HK-2 (cell line): ENCODE data around the gene USP30.
"Not testable (repeated sequence)": the region's sequence is repeated elsewhere in the genome, so short reads cannot be mapped to it uniquely, and the experiment has no call there.

ENCODE experiments used
- DNase-seq: peaks from one replicate; pipeline ENCODE4 v3.0.0-alpha.2; 2018; ENCODE audit not compliant: unreplicated experiment

The USP30 gene

GRCh38 chr12:109052414-109053323 is at the start of gene USP30:
Gene USP30, plus strand, starts transcription at chr12:109052576. Its CDS starts 103 bp downstream, at chr12:109052679.
- DNase-seq, result peak; percentile 81

- no peak for DNase-seq
Measured at GRCh38 chr12:109004017-109004416, 48.4 kb upstream of the USP30 start.

- DNase-seq, result no peak
Measured at GRCh38 chr12:109009766-109010165, 42.6 kb upstream of the USP30 start.

GRCh38 chr12:109010259-109010658 is 42.1 kb upstream of the USP30 start:
- no peak for DNase-seq

- DNase-seq, result no peak
Measured at GRCh38 chr12:109014984-109015765, 37.2 kb upstream of the USP30 start.

GRCh38 chr12:109016016-109016415 is 36.4 kb upstream of the USP30 start:
- no peak for DNase-seq

GRCh38 chr12:109016978-109017377 is 35.4 kb upstream of the USP30 start:
- DNase-seq, result no peak

GRCh38 chr12:109018296-109018695 is 34.1 kb upstream of the USP30 start:
- DNase-seq, result no peak

- DNase-seq, result no peak
Measured at GRCh38 chr12:109020146-109020795, 32.1 kb upstream of the USP30 start.

- peak; percentile 90 for DNase-seq
Measured at GRCh38 chr12:109020796-109021380, 31.5 kb upstream of the USP30 start, which contains the start of gene SVOP. Gene SVOP, minus strand, starts transcription at chr12:109021068. Its CDS starts 200 bp downstream, at chr12:109020868.

- no peak for DNase-seq
Measured at GRCh38 chr12:109027767-109028166, 24.6 kb upstream of the USP30 start.

- not testable (repeated sequence) for DNase-seq
Measured at GRCh38 chr12:109028624-109029023, 23.8 kb upstream of the USP30 start.

- no peak for DNase-seq
Measured at GRCh38 chr12:109029411-109029810, 23.0 kb upstream of the USP30 start.

GRCh38 chr12:109033239-109034196 is 18.9 kb upstream of the USP30 start:
- DNase-seq, result no peak

GRCh38 chr12:109036975-109037374 is 15.4 kb upstream of the USP30 start:
- DNase-seq, result no peak

- no peak for DNase-seq
Measured at GRCh38 chr12:109044241-109044640, 8.1 kb upstream of the USP30 start.

- no peak for DNase-seq
Measured at GRCh38 chr12:109047081-109047805, 5.1 kb upstream of the USP30 start.

GRCh38 chr12:109048706-109049105 is 3.7 kb upstream of the USP30 start:
- not testable (repeated sequence) for DNase-seq

GRCh38 chr12:109049794-109050193 is 2.6 kb upstream of the USP30 start:
- not testable (repeated sequence) for DNase-seq

GRCh38 chr12:109052097-109052413 is 321 bp upstream of the USP30 start:
- DNase-seq, result no peak
